T-helper 17 cell (primary cell): ENCODE measurements around the gene ATR. TPM values are rescaled to one million over a fixed set of nuclear protein-coding genes. Genes with fewer than 3 reads are reported as not detected.
A peak's percentile ranks its signal among the peaks of the same experiment; 100 is the strongest.

Experiments used
- ATAC-seq: fragments of 150-1000 bp; cut with Tn5 transposase; 2 replicates; pipeline ENCODE4 v1.10.0; 2021; ENCODE audit warnings: mild to moderate bottlenecking, moderate library complexity
- DNase-seq, 3 donors: peaks; one replicate each; pipeline versions ENCODE4 v3.0.0 to v3.0.0-alpha.2; 2020 to 2021
- H3K9me3 ChIP-seq: one replicate; pipeline ENCODE4 v1.7.0; 2013; ENCODE audit warnings: low read length, mild to moderate bottlenecking; ENCODE audit not compliant: control insufficient read depth, poor library complexity, severe bottlenecking
- H3K27ac Mint-ChIP-seq: one replicate; pipeline ENCODE4 v1.8.0; 2022; ENCODE audit warnings: mild to moderate bottlenecking, moderate library complexity, mixed read lengths
- H3K27me3 Mint-ChIP-seq: one replicate; pipeline ENCODE4 v1.8.0; 2022; ENCODE audit warnings: mixed read lengths
- H3K36me3 Mint-ChIP-seq: one replicate; pipeline ENCODE4 v1.8.0; 2022; ENCODE audit warnings: low read depth, mixed read lengths
- H3K4me1 Mint-ChIP-seq: one replicate; pipeline ENCODE4 v1.8.0; 2022; ENCODE audit warnings: mild to moderate bottlenecking, mixed read lengths
- H3K4me3 Mint-ChIP-seq: one replicate; pipeline ENCODE4 v1.8.0; 2022; ENCODE audit warnings: mild to moderate bottlenecking, moderate library complexity, mixed read lengths
- total RNA-seq, 4 donors: library from RNA in 2 of 4; stranded (reverse) in 2 of 4; gene quantifications; one replicate each; pipeline ENCODE4 v1.2.3 and lab custom pipeline; 2022 to 2026

ATR gene
- total RNA-seq, 2 donors from 2014 or later, result 34.0 to 35.3 TPM

DNA sequence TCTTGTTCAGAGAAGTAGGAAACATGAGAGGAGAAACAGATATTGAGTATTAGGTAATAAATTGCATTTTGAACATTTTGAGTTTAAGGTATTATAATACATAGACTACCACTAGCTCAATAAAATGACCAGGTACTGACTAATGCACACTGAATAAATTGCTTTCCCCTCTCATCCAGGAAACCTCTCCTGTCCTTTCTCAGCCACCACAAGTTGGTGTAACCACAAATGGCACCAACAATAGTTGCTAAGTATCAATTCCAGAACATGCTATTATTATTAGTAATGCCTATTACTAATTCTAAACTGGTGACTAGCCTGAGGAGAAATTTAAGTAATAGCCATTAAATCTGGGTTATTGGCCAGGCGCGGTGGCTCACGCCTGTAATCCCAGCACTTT, 83.4 kb downstream of the ATR start:
- peaks cover 9% of the 10 kb centered on the region for H3K4me1 Mint-ChIP-seq
- H3K27me3 Mint-ChIP-seq, result no peaks in the 10 kb centered on the region
- ATAC-seq, result no peak
- no peak overlapping the region for H3K4me3 Mint-ChIP-seq
- H3K36me3 Mint-ChIP-seq, result peaks cover 23% of the 10 kb centered on the region
- no peak overlapping the region for H3K27ac Mint-ChIP-seq
- no peak for DNase-seq
- no peaks in the 10 kb centered on the region for H3K9me3 ChIP-seq

DNA sequence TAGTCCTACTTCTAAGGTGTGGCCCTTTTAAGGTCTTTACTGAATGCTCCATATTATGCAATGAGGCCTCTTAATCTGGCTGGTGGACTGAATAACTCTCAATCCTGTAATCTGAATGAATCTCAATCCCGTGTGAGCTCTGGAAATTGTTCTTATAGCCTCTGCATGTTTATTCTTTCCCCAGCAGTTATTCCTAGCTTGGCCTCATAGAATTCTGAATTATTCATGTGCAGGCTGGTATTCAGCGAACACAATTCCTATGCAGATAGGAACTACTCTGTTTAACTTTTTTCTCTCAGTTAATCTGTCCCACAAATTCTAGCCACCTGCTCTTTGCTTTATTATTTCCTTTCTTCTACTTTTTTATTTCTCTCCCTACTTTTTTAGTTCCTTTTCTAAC, 86.3 kb downstream of the ATR start:
- H3K9me3 ChIP-seq, result no peaks in the 10 kb centered on the region
- Mint-ChIP-seq H3K4me3 (no peak overlapping the region), H3K36me3 (peaks cover 25% of the 10 kb centered on the region), H3K27me3 (no peaks in the 10 kb centered on the region), H3K27ac (no peak overlapping the region), H3K4me1 (peaks cover 9% of the 10 kb centered on the region)
- no peak for ATAC-seq
- DNase-seq, result no peak

DNA sequence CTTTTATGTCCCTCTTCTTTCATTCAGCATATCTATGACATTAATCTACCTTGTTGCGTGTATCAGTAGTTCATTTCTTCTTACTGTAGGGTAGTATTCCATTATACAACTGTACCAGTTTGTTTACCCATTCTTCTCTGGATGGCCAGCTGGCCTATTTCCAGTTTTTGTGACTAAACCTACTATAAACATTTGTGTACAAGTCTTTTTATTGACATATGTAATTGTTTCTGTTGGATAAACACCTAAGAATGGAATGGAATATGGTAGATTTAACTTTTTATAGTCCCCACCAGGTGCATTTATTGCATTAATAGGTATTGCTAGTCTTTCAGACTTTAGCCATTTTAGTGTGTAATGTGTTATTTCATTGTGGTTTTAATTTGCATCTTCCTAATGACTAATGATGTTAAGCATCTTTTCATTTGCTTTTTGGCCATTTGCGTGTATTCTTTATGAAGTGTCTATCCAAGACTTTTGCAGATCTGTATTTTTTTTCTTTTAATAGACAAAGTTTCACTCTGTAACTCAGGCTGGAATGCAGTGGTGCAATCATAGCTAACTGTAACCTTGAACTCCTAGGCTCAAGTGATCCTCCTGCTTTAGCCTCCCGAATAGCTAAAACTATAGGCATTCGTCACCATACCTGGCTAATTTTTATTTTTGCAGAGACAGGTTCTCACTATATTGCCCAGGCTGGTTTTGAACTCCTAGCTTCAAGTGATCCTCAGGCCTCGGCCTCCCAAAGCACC, 88.8 kb downstream of the ATR start:
- peaks cover 8% of the 10 kb centered on the region for H3K4me1 Mint-ChIP-seq
- ATAC-seq (no peak), DNase-seq (no peak)
- H3K27me3 Mint-ChIP-seq, result no peaks in the 10 kb centered on the region
- peaks cover 26% of the 10 kb centered on the region for H3K36me3 Mint-ChIP-seq
- no peak overlapping the region for H3K27ac Mint-ChIP-seq
- no peak overlapping the region for H3K4me3 Mint-ChIP-seq
- no peaks in the 10 kb centered on the region for H3K9me3 ChIP-seq

DNA sequence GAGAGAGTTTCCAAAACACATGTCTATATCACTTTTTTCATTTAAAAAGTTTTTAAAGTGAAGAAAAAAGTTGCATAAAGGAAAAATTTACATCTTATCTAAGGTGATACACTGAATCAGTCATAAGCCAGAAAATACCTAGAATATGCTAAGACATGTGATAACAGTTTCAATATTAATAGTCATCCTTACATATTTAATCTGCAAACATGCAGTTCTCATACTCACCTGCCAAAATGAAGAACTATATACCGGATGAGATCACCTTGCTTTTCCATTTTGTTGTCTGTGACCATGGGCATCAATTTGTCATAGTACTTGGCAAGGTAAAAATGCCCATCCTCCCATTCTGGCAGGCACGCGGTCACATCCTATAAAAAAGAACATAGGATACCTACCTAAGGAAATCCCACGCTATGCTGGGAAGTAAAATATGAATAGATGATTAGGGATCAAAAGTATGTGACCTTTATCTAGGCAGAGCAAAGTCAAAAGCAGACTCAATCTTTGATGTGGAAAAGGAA, 93.6 kb downstream of the ATR start:
- Mint-ChIP-seq H3K4me1 (no peaks in the 10 kb centered on the region), H3K27me3 (no peaks in the 10 kb centered on the region), H3K4me3 (no peak overlapping the region), H3K27ac (no peak overlapping the region), H3K36me3 (peaks cover 8% of the 10 kb centered on the region)
- H3K9me3 ChIP-seq, result no peaks in the 10 kb centered on the region
- DNase-seq, result no peak
- ATAC-seq, result no peak

DNA sequence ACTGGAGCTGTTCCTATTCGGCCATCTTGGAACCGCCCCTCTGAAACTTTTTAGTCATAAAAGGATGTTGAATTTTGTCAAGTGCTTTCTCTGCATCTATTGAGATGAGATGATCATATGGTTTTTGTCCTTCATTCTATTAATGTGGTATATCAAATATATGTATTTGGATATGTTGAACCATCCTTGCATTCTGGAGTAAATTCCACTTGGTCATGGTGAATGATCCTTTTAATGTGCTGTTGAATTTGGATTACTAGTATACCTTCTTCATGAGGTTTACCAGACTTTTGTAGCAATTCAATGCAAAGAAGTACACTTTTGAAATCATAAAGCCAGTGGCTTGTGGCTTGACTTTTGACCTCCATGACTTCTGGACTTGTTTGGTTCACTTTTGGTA, 97.3 kb downstream of the ATR start:
- DNase-seq (no peak), ATAC-seq (no peak)
- Mint-ChIP-seq H3K27ac (no peak overlapping the region), H3K4me3 (no peak overlapping the region), H3K27me3 (no peaks in the 10 kb centered on the region), H3K4me1 (no peaks in the 10 kb centered on the region), H3K36me3 (peaks cover 6% of the 10 kb centered on the region)
- H3K9me3 ChIP-seq, result no peaks in the 10 kb centered on the region

DNA sequence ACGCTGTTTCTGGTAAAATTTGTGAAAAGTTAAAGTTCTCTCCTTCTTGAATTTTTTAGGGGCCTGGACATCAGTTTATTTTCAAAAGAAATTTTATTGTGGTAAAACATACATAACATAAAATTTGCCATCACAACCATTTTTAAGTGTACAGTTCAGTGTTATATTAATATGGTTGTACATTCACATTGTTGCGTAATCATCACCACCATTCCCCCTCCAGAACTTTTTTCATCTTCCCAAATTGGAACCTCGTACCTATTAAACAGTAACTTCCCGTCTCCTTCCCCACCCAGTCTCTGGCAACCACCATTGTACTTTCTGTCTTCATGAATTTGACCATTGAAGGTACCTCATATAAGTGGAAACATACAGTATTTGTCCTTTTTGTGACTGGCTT, 107.7 kb downstream of the ATR start:
- Mint-ChIP-seq H3K36me3 (no peaks in the 10 kb centered on the region), H3K27ac (peak overlapping the region; percentile 72), H3K27me3 (no peaks in the 10 kb centered on the region), H3K4me3 (no peak overlapping the region), H3K4me1 (no peaks in the 10 kb centered on the region)
- no peak for DNase-seq
- no peak for ATAC-seq
- no peaks in the 10 kb centered on the region for H3K9me3 ChIP-seq

DNA sequence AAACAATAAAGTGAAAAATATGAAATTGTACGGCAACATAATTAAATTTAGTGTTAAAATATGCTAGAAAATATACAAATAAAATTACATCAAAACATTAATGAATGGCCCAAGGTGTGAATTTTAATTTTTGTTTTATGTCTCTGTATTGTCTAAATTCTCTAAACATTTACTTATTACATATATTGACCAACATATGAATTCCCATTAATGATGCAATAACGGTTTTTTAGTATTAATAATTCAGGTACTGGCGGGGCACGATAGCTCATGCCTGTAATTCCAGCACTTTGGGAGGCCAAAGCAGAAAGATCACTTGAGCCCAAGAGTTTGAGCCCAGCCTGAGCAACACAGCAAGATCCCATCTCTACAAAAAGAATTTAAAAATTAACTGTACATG, 110.1 kb downstream of the ATR start:
- peaks cover 2% of the 10 kb centered on the region for H3K36me3 Mint-ChIP-seq
- no peak overlapping the region for H3K27ac Mint-ChIP-seq
- DNase-seq (no peak), ATAC-seq (no peak)
- no peak overlapping the region for H3K4me3 Mint-ChIP-seq
- H3K27me3 Mint-ChIP-seq, result no peaks in the 10 kb centered on the region
- no peaks in the 10 kb centered on the region for H3K9me3 ChIP-seq
- H3K4me1 Mint-ChIP-seq, result no peaks in the 10 kb centered on the region

DNA sequence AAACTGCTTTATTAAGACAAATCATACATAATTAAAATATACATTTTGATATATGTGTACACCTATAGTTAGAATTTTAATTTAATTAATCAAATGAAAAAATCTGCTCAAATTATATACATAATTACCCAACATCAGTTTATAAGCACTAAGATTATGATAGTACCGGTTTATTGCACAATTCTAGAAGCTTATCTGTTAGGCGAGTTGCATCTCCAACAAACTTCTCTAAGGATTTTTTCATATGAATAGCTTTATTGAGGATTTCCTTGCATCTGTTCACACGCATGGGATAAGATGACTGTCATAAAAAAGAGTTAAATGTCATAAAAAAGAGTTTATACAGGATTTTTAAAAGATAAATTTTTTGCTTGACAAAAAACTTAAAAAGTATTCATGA, 110.8 kb downstream of the ATR start:
- Mint-ChIP-seq H3K36me3 (peaks cover 2% of the 10 kb centered on the region), H3K4me1 (no peaks in the 10 kb centered on the region), H3K27ac (no peak overlapping the region), H3K27me3 (no peaks in the 10 kb centered on the region), H3K4me3 (no peak overlapping the region)
- no peak for DNase-seq
- no peaks in the 10 kb centered on the region for H3K9me3 ChIP-seq
- ATAC-seq, result no peak

DNA sequence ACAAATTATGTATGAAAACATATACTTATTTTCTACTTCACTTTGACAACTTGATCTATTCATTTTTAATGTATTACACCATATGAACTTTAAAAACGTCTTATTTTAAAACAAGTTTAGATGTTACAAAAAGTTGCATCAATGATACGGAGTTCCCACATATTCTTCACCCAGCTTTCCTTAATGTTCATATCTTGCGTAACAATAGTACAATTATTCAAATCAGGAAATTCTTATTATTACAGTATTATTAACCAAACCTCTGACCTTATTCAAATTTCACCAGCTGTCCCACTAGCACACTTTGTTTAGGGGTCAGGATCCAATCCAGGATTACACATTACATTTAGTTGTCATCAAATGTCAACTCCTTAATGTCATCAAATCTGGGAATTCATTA, 117.8 kb downstream of the ATR start:
- no peaks in the 10 kb centered on the region for H3K9me3 ChIP-seq
- ATAC-seq (no peak), DNase-seq (no peak)
- H3K27ac Mint-ChIP-seq, result no peak overlapping the region
- peaks cover 2% of the 10 kb centered on the region for H3K4me1 Mint-ChIP-seq
- peaks cover 7% of the 10 kb centered on the region for H3K36me3 Mint-ChIP-seq
- H3K27me3 Mint-ChIP-seq, result no peaks in the 10 kb centered on the region
- no peak overlapping the region for H3K4me3 Mint-ChIP-seq

DNA sequence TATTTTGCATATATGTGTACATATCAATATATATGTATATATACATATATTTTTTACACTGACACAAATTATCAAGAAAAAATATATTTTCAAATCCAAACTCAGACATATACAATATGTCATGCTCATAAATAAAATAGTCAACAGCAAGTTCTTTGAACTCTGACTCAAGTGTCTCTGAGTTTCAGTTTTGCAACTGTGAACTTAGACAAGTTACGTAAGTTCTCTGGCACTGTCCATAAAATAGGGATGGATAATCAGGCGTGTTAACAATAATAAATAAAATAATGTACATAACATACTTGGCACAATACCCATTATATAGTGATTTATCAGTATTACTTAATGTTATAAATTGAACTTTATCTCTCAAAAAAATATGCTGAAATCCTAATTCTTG, 118.6 kb downstream of the ATR start:
- Mint-ChIP-seq H3K36me3 (peaks cover 7% of the 10 kb centered on the region), H3K4me3 (no peak overlapping the region), H3K27ac (no peak overlapping the region), H3K4me1 (peaks cover 2% of the 10 kb centered on the region), H3K27me3 (no peaks in the 10 kb centered on the region)
- DNase-seq (no peak), ATAC-seq (no peak)
- no peaks in the 10 kb centered on the region for H3K9me3 ChIP-seq

DNA sequence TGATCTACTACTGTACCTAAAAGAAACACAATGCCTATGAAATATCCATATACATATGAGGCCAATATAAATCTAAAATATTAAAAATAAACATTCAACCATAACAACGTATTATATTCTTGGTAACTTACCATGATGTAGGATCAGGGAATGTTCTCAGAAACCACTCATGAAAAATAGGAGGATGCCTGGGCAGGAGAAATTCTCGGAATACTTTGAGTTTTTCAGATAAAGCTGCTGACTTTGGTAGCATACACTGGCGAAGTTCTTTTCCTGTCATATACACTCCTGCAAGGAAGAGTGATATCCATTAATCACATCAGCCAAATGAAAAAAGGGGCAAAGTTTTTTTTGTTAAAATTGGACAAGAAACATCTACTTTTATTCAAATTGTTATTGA, 119.4 kb downstream of the ATR start:
- Mint-ChIP-seq H3K36me3 (peaks cover 5% of the 10 kb centered on the region), H3K27me3 (no peaks in the 10 kb centered on the region), H3K4me3 (no peak overlapping the region), H3K27ac (no peak overlapping the region), H3K4me1 (peaks cover 2% of the 10 kb centered on the region)
- ATAC-seq (no peak), DNase-seq (no peak)
- H3K9me3 ChIP-seq, result no peaks in the 10 kb centered on the region

DNA sequence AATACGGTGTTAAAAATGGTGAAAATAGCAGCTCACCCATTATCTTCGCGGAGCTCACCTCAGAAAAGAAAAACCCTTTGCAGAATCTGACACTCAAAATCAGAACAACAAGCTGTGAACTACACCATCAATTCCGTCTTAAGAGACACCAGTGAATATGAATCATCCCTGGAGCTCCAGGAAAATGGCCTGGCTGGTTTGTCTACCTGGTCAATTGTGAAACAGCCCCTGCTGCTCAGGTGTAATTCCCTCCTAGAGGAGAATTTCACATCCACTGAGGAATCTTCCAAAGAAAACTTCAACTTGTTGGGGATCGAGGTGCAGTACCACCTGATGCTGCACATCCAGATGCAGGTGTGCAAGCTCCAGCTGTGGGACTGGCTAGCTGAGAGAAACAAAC, 127.7 kb downstream of the ATR start:
- H3K27ac Mint-ChIP-seq, result no peak overlapping the region
- no peaks in the 10 kb centered on the region for H3K27me3 Mint-ChIP-seq
- no peak for ATAC-seq
- peaks cover 22% of the 10 kb centered on the region for H3K4me1 Mint-ChIP-seq
- H3K9me3 ChIP-seq, result no peaks in the 10 kb centered on the region
- peaks cover 7% of the 10 kb centered on the region for H3K36me3 Mint-ChIP-seq
- no peak for DNase-seq
- no peak overlapping the region for H3K4me3 Mint-ChIP-seq

DNA sequence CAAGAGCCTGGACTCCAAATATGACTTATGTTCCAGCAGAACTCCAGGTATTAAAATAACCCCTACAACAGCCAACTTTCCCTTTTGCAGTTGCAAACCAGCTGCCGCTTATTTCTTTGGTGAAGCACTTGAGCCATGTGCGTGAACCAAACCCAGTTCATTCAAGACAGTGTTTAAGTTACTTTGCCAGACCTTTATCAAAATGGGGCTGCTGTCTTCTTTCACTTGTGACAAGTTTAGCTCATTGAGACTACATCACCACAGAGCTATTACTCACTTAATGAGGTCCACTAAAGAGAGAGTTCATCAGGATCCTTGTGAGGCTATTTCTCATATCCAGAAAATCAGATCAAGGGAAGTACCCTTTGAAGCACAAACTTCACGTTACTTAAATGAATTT, 128.3 kb downstream of the ATR start:
- H3K4me3 Mint-ChIP-seq, result no peak overlapping the region
- no peaks in the 10 kb centered on the region for H3K27me3 Mint-ChIP-seq
- no peak for DNase-seq

More for the DNA sequence above, 128.3 kb downstream of the ATR start:
- ATAC-seq, result no peak
- Mint-ChIP-seq H3K27ac (no peak overlapping the region), H3K36me3 (peaks cover 7% of the 10 kb centered on the region), H3K4me1 (peaks cover 29% of the 10 kb centered on the region)
- no peaks in the 10 kb centered on the region for H3K9me3 ChIP-seq
